HCT116 (cell line): ENCODE data around the gene DDX47. TPM values are rescaled to one million over a fixed set of nuclear protein-coding genes. Genes with fewer than 3 reads are reported as not detected.

Experiments used
- ATAC-seq: fragments of 200-7000 bp; cut with Tn5 transposase; 2 replicates; pipeline ENCODE4 v1.9.1; 2020; ENCODE audit warnings: mild to moderate bottlenecking, moderate library complexity
- BruUV-seq: library from RNA; stranded (reverse); fragments of 400-500 nt; replicated peaks from 2 replicates; lab custom pipeline; 2021; lab: Mats Ljungman, UMichigan
- CTCF ChIA-PET: fragments of 300-600 bp; sonication (Branson Sonifier 250); formaldehyde crosslinking; loops from one replicate; lab custom pipeline; 2021; ENCODE audit warnings: antibody characterized with exemption; lab: Charles Lee
- POLR2A ChIA-PET: fragments of 300-600, 350-600 bp; sonication (Branson Sonifier 250); formaldehyde crosslinking; loops from one replicate; lab custom pipeline; 2021; ENCODE audit warnings: antibody characterized with exemption; lab: Charles Lee
- RAD21 ChIA-PET, 2 experiments: fragments of 300-600 bp; sonication (Branson Sonifier 250); formaldehyde crosslinking; loops; one replicate each; lab custom pipeline; 2023; ENCODE audit warnings: low total read pairs in 2 of 2; ENCODE audit not compliant: uncharacterized antibody in 2 of 2, unreplicated experiment in 2 of 2, low non-redundant PET in 1 of 2; lab: Charles Lee
- DNase-seq: peaks from one replicate; pipeline ENCODE4 v3.0.0-alpha.2; 2010; ENCODE audit warnings: low read depth, low spot score
- H2AFZ ChIP-seq: fragments of 200-600 bp; shearing (Covaris generic), sonication (generic); 2 replicates; pipeline ENCODE4 v1.6.1; 2017; ENCODE audit warnings: low read depth, mixed run types, mixed read lengths, antibody characterized with exemption, low read length; ENCODE audit not compliant: poor library complexity, severe bottlenecking
- H3K27ac ChIP-seq: 2 replicates; pipeline ENCODE4 v1.5.1; 2012; ENCODE audit warnings: low read depth, low read length
- H3K27me3 ChIP-seq: fragments of 200-600 bp; sonication (generic); 2 replicates; pipeline ENCODE4 v1.6.1; 2016; ENCODE audit warnings: mixed run types, low read length, mixed read lengths; ENCODE audit not compliant: insufficient read depth
- H3K36me3 ChIP-seq, 2 experiments: fragments of 200-500 bp in 1 of 2; fragments of 200-600 bp in 1 of 2; sonication (Bioruptor generic) in 1 of 2; sonication (generic) in 1 of 2; 2 replicates each; pipeline versions ENCODE4 v1.5.1 to v1.6.1; 2014 to 2016; ENCODE audit warnings: low read length in 2 of 2, inconsistent platforms in 1 of 2, mixed read lengths in 1 of 2, mixed run types in 1 of 2; ENCODE audit not compliant: insufficient read depth in 2 of 2, control insufficient read depth in 1 of 2
- H3K4me1 ChIP-seq, 2 experiments: fragments of 200-600 bp in 1 of 2; sonication (generic) in 1 of 2; 2 replicates each; pipeline versions ENCODE4 v1.5.1 to v1.6.1; 2012 to 2017; ENCODE audit warnings: low read length in 2 of 2, inconsistent platforms in 1 of 2, mild to moderate bottlenecking in 1 of 2, mixed read lengths in 1 of 2, mixed run types in 1 of 2, moderate library complexity in 1 of 2; ENCODE audit not compliant: insufficient read depth in 2 of 2, control insufficient read depth in 1 of 2
- H3K4me2 ChIP-seq: fragments of 200-600 bp; sonication (generic); 2 replicates; pipeline ENCODE4 v1.6.1; 2017; ENCODE audit warnings: mixed run types, low read length, mixed read lengths
- H3K4me3 ChIP-seq, 2 experiments: fragments of 200-600 bp in 1 of 2; sonication (generic) in 1 of 2; replicated peaks in 1 of 2; 2 replicates each; pipeline ENCODE4 v1.5.1; 2011 to 2016; ENCODE audit warnings: low read length in 2 of 2, control low read depth in 1 of 2, low read depth in 1 of 2, mild to moderate bottlenecking in 1 of 2, mixed read lengths in 1 of 2, mixed run types in 1 of 2
- H3K79me2 ChIP-seq: fragments of 200-600 bp; sonication (generic); 2 replicates; pipeline ENCODE4 v1.6.1; 2017; ENCODE audit warnings: mild to moderate bottlenecking, mixed run types, low read length, moderate library complexity, mixed read lengths; ENCODE audit not compliant: insufficient read depth
- H3K9ac ChIP-seq: fragments of 200-600 bp; sonication (generic); 2 replicates; pipeline ENCODE4 v1.6.1; 2016; ENCODE audit warnings: low read length, mixed read lengths
- H3K9me2 ChIP-seq: fragments of 200-600 bp; sonication (generic), shearing (Covaris generic); 2 replicates; pipeline ENCODE4 v1.6.1; 2017; ENCODE audit warnings: mixed run types, mild to moderate bottlenecking, moderate library complexity; ENCODE audit not compliant: insufficient read depth
- H3K9me3 ChIP-seq, 2 experiments: fragments of 200-500 bp in 1 of 2; fragments of 200-600 bp in 1 of 2; sonication (Bioruptor generic) in 1 of 2; sonication (generic) in 1 of 2; 2 replicates each; pipeline ENCODE4 v1.6.1; 2014 to 2017; ENCODE audit warnings: low read length in 2 of 2, mixed read lengths in 2 of 2, inconsistent platforms in 1 of 2, low read depth in 1 of 2, mild to moderate bottlenecking in 1 of 2, mixed run types in 1 of 2, moderate library complexity in 1 of 2; ENCODE audit not compliant: control insufficient read depth in 1 of 2, insufficient read depth in 1 of 2
- H4K20me1 ChIP-seq: fragments of 200-600 bp; sonication (generic), shearing (Covaris generic); 2 replicates; pipeline ENCODE4 v1.6.1; 2017; ENCODE audit warnings: mixed run types, mild to moderate bottlenecking, moderate library complexity; ENCODE audit not compliant: insufficient read depth
- ATF3 ChIP-seq: IDR thresholded peaks from 2 replicates; pipeline ENCODE4 v1.6.1; 2012
- CBX3 ChIP-seq: IDR thresholded peaks from 2 replicates; pipeline ENCODE4 v1.6.1; 2012; ENCODE audit warnings: low read depth
- CEBPB ChIP-seq: IDR thresholded peaks from 2 replicates; pipeline ENCODE4 v1.6.1; 2012; ENCODE audit warnings: low read depth
- CTCF ChIP-seq, 3 experiments: fragments of 200-600 bp in 1 of 3; sonication (generic) in 1 of 3; IDR thresholded peaks in 2 of 3; conservative IDR thresholded peaks in 1 of 3; 2 replicates each; pipeline ENCODE4 v1.5.1; 2012 to 2017; ENCODE audit warnings: low read depth in 2 of 3, low read length in 2 of 3, antibody characterized with exemption in 1 of 3, borderline replicate concordance in 1 of 3, control low read depth in 1 of 3, mild to moderate bottlenecking in 1 of 3, mixed read lengths in 1 of 3, mixed run types in 1 of 3, moderate library complexity in 1 of 3; ENCODE audit not compliant: insufficient read depth in 1 of 3
- EGR1 ChIP-seq: IDR thresholded peaks from 2 replicates; pipeline ENCODE4 v1.6.1; 2012; ENCODE audit warnings: low read depth
- POLR2A ChIP-seq: IDR thresholded peaks from 2 replicates; pipeline ENCODE4 v1.7.0; 2011; ENCODE audit warnings: borderline replicate concordance; ENCODE audit not compliant: insufficient read depth, insufficient read length; ENCODE audit errors: extremely low read depth
- RAD21 ChIP-seq: IDR thresholded peaks from 2 replicates; pipeline ENCODE4 v1.6.1; 2012; ENCODE audit warnings: low read depth, mild to moderate bottlenecking
- TCF7L2 ChIP-seq: IDR thresholded peaks from 2 replicates; pipeline ENCODE4 v1.7.0; 2011; ENCODE audit warnings: borderline replicate concordance, inconsistent platforms; ENCODE audit not compliant: insufficient read depth, insufficient read length; ENCODE audit errors: extremely low read depth
- YY1 ChIP-seq: IDR thresholded peaks from 2 replicates; pipeline ENCODE4 v1.6.1; 2011; ENCODE audit warnings: low read length, low read depth, moderate library complexity, mild to moderate bottlenecking; ENCODE audit not compliant: insufficient replicate concordance; ENCODE audit errors: extremely low read depth
- ZFX ChIP-seq: fragments of 450-650 bp; IDR thresholded peaks from 2 replicates; pipeline ENCODE4 v1.6.1; 2017
- intact Hi-C: fragments of 100-400 bp; cut with micrococcal nuclease; formaldehyde crosslinking; loops from 2 replicates; pipeline ENCODE4 v1.10.0; 2022
- total RNA-seq: library from RNA; stranded (reverse); gene quantifications from one replicate; pipeline ENCODE4 v1.2.1, GENCODE V29; 2021; ENCODE audit not compliant: unreplicated experiment

DDX47 gene
- total RNA-seq, 1 experiment from 2014 or later, result 103 TPM

- intact Hi-C loops, result no loop called here
- no peak for ATAC-seq
Observed at GRCh38 chr12:12864243-12864642, 51.1 kb downstream of the DDX47 start.

More at GRCh38 chr12:12864243-12864642, 51.1 kb downstream of the DDX47 start:
- BruUV-seq, result no TSS peak
- DNase-seq, result no peak
- H3K79me2 ChIP-seq, result no peaks in the 10 kb centered on the region
- ChIA-PET CTCF (no interaction called here), RAD21 (no interaction called here), POLR2A (interaction anchor here (0.7 kb wide), 1 partner anchor 77 kb away, joined by 6 read pairs; no protein-coding TSS in a partner anchor)
- H3K36me3 ChIP-seq, result no peaks in the 10 kb centered on the region; a peak in 1 of 4 replicates
- no peaks in the 10 kb centered on the region for H3K27me3 ChIP-seq
- TF ChIP-seq CEBPB (no peak), EGR1 (no peak), ATF3 (no peak), CBX3 (no peak), POLR2A (no peak), RAD21 (no peak), CTCF (IDR thresholded peaks at IDR 0.05 in 2 of 3, conservative IDR thresholded peaks at IDR 0.05 in 1 of 3; ENCODE audit: borderline replicate concordance in 1 of 3, insufficient read depth in 1 of 3, low read depth in 2 of 3, low read length in 2 of 3) (no peak), ZFX (no peak), TCF7L2 (no peak), YY1 (no peak)
- no peaks in the 10 kb centered on the region for H3K9me2 ChIP-seq
- no peaks in the 10 kb centered on the region for H3K9me3 ChIP-seq
- H3K27ac ChIP-seq, result no peak overlapping the region
- H2AFZ ChIP-seq, result no peak overlapping the region
- H3K9ac ChIP-seq, result no peak overlapping the region
- peaks cover 14 to 21% of the 10 kb centered on the region in 2 experiments for H3K4me1 ChIP-seq
- no peak overlapping the region for H3K4me3 ChIP-seq
- no peaks in the 10 kb centered on the region for H4K20me1 ChIP-seq
- H3K4me2 ChIP-seq, result no peak overlapping the region
